ENCODE results near the gene TFAM.

Gene TFAM

DNA sequence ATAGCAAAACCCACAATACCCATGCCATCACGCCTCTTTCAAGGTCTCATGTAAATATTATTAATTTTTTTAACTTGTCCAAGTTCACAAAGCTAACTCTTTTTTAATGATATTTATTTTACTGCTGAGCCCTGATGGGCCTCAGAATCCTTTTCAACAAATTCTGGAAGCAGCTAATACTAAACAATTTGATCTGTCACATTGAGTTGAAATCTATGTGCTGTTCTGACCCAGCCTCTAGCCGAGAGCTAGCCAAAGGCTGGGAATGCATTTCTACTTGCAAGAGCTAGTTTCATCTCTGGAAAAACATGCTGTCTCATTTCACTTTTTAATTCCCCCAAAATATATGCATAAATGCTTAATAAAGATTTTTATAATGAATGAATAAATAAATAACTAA is 47.9 kb downstream of the TFAM start:
- no peak for DNase-seq (ENCODE audit: low read depth in 3 of 3, low spot score in 1 of 3)

DNA sequence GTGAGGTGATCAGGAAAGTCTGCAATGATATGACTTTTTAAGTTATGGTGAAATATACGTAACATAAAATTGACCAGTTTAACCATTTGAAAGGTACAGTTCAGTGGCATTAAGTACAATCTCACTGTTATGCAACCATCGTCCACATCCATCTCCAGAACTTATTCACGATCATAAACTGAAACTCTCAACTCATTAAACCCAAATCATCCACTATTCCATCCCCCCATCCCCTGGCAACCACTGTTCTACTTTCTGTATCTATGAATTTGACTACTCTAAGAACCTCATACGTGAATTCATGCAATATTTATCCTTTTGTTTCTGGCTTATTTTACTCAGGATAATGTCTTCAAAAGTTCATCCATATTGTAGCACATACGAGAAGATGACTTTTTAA is 48.4 kb downstream of the TFAM start:
- no peak for DNase-seq (ENCODE audit: low read depth in 3 of 3, low spot score in 1 of 3)

- no peak for DNase-seq (ENCODE audit: low read depth in 3 of 3, low spot score in 1 of 3)
Observed at GRCh38 chr10:58435297-58435985, 50.2 kb downstream of the TFAM start.

DNA sequence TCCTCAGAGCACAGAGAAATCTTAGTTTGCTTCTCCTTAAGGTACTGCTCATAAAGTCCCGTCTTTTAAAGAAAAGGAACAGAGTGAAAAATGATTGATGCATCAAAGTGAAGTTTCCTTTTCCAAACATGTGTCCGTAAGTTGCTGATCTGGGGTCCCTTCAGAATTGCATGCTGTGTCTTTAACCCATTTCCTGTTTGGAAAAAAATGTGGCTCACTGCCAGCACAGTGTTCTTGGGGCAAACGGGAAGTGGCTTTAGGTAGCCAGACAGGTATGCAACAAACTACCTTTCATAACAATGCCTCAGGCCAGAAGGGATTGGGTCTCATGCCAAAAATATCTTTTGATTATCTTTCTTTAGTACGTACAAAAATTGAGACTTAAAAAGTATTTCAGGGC is 50.9 kb downstream of the TFAM start:
- no peak for DNase-seq (ENCODE audit: low read depth in 3 of 3, low spot score in 1 of 3)

- no peak for DNase-seq (ENCODE audit: low read depth in 3 of 3, low spot score in 1 of 3)
Observed at GRCh38 chr10:58438340-58438871, 53.2 kb downstream of the TFAM start.

GRCh38 chr10:58438986-58439385 is 53.8 kb downstream of the TFAM start:
- no peak for DNase-seq (ENCODE audit: low read depth in 3 of 3, low spot score in 1 of 3)

- DNase-seq (ENCODE audit: low read depth in 3 of 3, low spot score in 1 of 3), result no peak
Observed at GRCh38 chr10:58439632-58440364, 54.6 kb downstream of the TFAM start.

GRCh38 chr10:58440484-58440883 is 55.3 kb downstream of the TFAM start:
- DNase-seq (ENCODE audit: low read depth in 3 of 3, low spot score in 1 of 3), result no peak

GRCh38 chr10:58444321-58444720 is 59.1 kb downstream of the TFAM start:
- DNase-seq (ENCODE audit: low read depth in 3 of 3, low spot score in 1 of 3), result no peak

- no peak for DNase-seq (ENCODE audit: low read depth in 3 of 3, low spot score in 1 of 3)
Observed at GRCh38 chr10:58444876-58445275, 59.7 kb downstream of the TFAM start.

- no peak for DNase-seq (ENCODE audit: low read depth in 3 of 3, low spot score in 1 of 3)
Observed at GRCh38 chr10:58448121-58448935, 63.1 kb downstream of the TFAM start.
